Activated CD4-positive, alpha-beta T cell treated with anti-CD3 and anti-CD28 coated beads, Interleukin-2, Interleukin-4, amounts not matched to agents 100 ng/mL and 50 ng/mL, durations not matched to agents 16 hours and 8 hours (primary cell): ENCODE results near the gene LACTB.

Source experiments
- DNase-seq: peaks from one replicate; pipeline ENCODE4 v3.0.0-alpha.2; 2020; ENCODE audit warnings: low spot score

Gene LACTB

GRCh38 chr15:63124506-63124905, 2.8 kb downstream of the LACTB start:
- DNase-seq: no peak

- DNase-seq: no peak
Observed at GRCh38 chr15:63126726-63127125, 5.1 kb downstream of the LACTB start.

GRCh38 chr15:63133786-63134185, 12.1 kb downstream of the LACTB start:
- no peak for DNase-seq

GRCh38 chr15:63134245-63134985, 12.8 kb downstream of the LACTB start:
- DNase-seq: no peak

- DNase-seq: no peak
Observed at GRCh38 chr15:63135281-63135680, 13.6 kb downstream of the LACTB start.

GRCh38 chr15:63135804-63136203, 14.1 kb downstream of the LACTB start:
- peak; percentile 18 for DNase-seq

GRCh38 chr15:63136742-63137141, 15.1 kb downstream of the LACTB start:
- no peak for DNase-seq

GRCh38 chr15:63140936-63141335, 19.3 kb downstream of the LACTB start:
- no peak for DNase-seq

GRCh38 chr15:63145426-63145825, 23.8 kb downstream of the LACTB start:
- no peak for DNase-seq

DNA sequence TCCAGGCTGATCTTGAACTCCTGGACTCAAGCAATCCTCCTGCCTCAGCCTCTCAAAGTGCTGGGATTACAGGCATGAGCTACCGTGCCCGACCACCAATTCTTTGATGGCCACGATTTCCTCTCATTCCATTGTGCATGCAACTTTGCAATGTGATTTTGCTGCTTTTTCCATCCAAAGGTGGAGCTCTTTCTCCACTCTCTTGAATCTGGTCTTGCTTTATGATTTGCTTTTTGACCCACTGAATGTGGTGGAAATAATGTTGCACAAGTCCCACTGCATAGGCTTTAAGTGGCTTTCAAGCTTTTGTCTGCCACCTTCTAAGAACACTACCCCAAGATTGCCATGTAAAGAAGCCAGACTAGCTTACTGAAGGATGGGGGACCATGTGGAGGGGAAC, 25.0 kb downstream of the LACTB start:
- DNase-seq: no peak

DNA sequence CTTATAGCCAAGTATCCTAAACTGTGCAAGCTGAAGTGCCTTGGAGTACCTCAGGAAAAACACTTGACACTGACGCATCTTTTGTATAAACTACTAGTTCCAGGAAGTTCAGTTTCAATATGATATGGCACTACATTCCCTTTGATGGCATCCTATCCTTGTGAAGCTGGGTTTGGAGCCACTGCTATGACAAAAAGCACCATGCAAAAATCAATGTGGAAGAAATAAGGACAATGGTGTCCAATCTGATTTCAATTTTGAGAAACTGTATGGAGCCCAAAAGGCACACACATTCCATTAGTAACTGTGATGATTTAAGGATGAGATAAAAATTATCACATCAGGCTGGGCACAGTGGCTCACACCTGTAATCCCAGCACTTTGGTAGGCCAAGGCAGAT, 30.0 kb downstream of the LACTB start:
- DNase-seq: no peak

- DNase-seq: no peak
Observed at GRCh38 chr15:63155486-63155885, 33.8 kb downstream of the LACTB start.

DNA sequence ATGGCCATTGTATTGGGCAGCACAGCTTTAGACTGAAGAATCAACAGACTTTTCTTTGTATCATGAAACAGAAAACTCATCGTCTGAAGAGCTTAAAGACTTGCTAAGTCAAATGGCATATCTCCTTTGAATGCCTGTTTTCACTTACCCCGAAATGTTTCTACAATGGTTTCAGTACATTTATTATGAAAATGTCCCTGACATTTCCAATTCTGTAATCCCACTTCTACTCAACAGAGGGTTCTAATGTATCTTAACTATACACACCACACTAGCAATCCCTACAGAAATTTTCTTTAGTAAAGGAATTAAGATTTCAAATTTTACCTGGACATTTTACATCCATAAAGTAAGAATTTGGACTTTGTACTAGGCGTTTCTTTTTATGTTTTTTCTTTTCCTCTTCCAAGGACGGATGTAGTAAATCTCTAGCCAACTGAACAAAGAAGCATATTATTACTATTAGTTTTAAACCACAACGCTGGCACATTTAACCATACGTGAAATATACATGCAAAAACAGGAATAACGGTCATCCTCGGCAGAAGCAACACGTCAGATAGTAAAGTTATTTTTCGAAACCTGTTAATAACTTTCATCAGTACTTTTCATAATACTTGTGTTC, 34.5 kb downstream of the LACTB start:
- DNase-seq: no peak

- DNase-seq: no peak
Observed at GRCh38 chr15:63156755-63157117, 35.1 kb downstream of the LACTB start.

DNA sequence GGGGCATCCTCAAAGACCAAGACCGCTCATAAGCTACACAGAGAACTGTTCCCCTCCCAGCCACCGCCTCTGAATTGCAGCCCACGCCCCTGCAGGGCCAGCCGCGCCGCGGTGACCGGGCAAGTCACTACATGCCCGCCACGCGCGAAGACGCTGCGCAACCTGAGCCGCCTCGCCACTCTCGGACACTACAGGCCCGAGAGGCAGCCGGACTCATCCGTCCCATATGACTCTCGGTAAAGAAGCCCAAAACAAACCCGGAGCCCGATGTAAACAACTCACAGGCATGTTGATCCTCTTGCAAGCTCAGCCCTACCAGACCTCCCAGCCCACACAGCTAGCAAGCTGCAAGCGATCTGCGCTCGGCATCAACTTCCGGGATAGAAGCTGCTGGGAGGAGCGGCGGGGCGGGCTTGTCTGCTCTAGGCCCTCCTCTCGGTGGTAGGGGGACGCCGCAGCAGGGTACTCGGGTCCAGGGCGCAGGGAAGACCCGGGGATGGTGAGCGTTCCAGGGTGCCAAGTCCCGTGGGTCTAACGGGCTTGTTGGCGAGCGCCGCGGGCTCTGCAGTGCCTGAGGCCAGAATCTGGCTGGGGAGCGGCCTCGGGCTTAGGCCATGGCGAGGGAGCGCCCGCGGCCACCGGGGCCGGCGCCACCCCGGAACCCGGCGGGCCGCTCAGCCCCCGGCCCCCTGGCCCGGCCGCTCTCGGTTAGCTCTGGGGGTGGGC, 35.6 kb downstream of the LACTB start, which contains the start of gene RPS27L:
RPS27L (minus strand) TSS at position 360 of the 726 bp plus-strand sequence; CDS start at position 288, 72 bp downstream.
- peak; percentile 91 for DNase-seq

DNA sequence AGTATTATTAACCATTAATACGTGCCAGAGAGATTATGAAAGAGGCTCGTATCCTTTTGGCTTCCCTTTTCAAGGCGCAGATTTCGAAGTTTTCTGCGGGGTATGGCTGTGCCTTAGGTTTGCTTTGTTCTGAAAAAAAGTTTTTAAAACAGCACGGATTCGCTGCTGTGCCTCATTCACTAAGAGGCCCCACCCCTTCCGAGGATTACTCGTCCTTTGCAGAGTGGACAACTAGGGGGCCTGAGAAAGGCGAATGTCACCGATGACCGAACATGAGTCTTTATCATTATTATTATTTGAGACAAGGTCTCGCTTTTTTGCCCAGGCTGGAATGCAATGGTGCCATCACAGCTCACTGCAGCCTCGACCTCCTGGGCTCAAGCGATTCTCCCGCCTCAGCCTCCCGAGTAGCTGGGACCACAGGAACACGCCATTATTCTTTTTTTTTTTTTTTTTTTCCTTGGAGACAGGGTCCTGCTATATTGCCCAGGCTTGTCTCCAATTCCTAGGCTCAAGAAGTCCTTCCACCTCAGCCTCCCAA, 36.3 kb downstream of the LACTB start:
- peak; percentile 40 for DNase-seq

DNA sequence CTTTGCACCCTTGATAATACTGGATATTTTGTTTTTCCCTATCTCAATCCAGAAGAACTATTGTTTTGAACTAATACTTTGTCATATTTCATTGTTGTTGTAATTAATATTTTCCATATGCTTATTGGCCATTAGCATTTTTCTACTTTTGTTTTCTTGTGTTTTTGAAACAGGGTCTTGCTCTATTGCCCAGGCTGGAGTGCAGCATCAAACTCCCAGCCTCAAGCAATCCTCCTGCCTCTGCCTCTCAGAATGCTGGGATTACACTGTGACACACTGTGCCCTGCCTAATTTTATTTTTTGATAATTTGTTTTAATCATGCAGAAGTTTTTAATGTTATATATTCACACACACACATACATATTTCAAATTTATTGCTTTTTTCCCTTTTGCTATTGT, 39.0 kb downstream of the LACTB start:
- DNase-seq: no peak

DNA sequence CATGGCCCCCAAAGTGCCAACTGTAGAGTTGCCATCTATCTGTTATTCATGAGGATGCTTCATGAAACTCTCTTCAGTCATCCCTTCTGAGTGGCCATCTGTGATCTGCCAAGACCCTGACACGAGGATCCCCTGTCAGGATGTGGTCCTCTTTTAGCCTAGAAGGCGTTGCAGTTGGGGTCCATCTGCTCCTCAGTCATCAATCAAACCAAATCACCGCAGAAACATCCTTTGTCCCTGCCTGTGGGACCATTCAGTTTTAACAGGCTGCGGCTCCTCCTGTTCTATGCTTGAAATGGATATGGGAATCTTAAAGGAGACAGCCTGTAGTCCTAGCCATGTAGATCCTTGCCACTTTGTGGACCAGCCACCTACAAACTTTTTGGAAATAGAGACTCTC, 41.6 kb downstream of the LACTB start:
- DNase-seq: no peak

DNA sequence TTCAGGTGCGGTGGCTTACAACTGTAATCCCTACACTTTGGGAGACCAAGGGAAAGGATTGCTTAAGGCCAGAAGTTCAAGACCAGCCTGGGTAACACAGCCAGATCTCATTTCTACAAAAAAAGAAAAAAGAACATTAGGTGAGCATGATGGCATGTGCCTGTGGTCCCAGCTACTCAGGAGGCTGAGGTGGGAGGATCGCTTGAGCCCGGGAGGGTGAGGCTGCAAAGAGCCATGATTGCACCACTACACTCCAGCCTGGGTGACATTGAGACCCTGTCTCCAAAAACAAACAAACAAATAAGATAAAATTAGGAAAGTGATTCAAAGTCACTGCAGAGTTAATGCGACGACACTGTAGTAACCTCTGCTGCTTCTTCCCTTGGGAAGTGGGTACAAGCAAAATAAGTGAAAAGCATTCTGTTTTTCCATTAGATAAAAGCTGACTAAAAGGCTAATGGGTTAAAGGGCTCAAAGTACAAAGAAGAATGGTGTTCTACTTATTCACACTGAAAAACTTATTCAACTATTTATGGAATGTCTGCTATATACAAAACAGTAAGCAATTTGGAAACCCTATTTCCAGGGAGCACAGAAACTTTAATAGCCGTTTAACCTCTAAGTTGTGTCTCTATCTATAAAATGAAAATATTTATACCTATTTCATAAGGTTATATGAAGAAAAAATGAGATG, 43.7 kb downstream of the LACTB start:
- no peak for DNase-seq

GRCh38 chr15:63166219-63166618, 44.6 kb downstream of the LACTB start:
- DNase-seq: no peak

- DNase-seq: no peak
Observed at GRCh38 chr15:63169788-63170187, 48.1 kb downstream of the LACTB start.

- no peak for DNase-seq
Observed at GRCh38 chr15:63172376-63172775, 50.7 kb downstream of the LACTB start.
